OCI-LY7 (cell line): Measurements from ENCODE around the gene COX7B2. TPM values are rescaled to one million over a fixed set of nuclear protein-coding genes. Genes with fewer than 3 reads are reported as not detected.

Source experiments
- BruUV-seq: library from RNA; stranded (reverse); fragments of 400-500 nt; replicated peaks from 2 replicates; lab custom pipeline; 2021; lab: Mats Ljungman, UMichigan
- CTCF ChIA-PET: fragments of 300-600 bp; sonication (Branson Sonifier 250); formaldehyde crosslinking; loops from one replicate; lab custom pipeline; 2022; ENCODE audit warnings: antibody characterized with exemption; ENCODE audit not compliant: unreplicated experiment; lab: Charles Lee
- POLR2A ChIA-PET: fragments of 300-600 bp; sonication (Branson Sonifier 250); formaldehyde crosslinking; loops from one replicate; lab custom pipeline; 2022; ENCODE audit warnings: antibody characterized with exemption; lab: Charles Lee
- DNase-seq: peaks from one replicate; pipeline ENCODE4 v3.0.0-alpha.2; 2015; ENCODE audit warnings: low spot score
- H2AFZ ChIP-seq: fragments of 200-600 bp; sonication (generic), shearing (Covaris generic); 2 replicates; pipeline ENCODE4 v1.6.1; 2014; ENCODE audit warnings: mild to moderate bottlenecking, antibody characterized with exemption, low read length, moderate library complexity
- H3K27ac ChIP-seq: fragments of 200-600 bp; sonication (generic); 2 replicates; pipeline ENCODE4 v1.5.1; 2014; ENCODE audit warnings: mixed run types, low read depth, mild to moderate bottlenecking, moderate library complexity, low read length, inconsistent platforms; ENCODE audit not compliant: poor library complexity, severe bottlenecking
- H3K36me3 ChIP-seq: fragments of 200-600 bp; sonication (generic); 2 replicates; pipeline ENCODE4 v1.6.1; 2014; ENCODE audit warnings: mild to moderate bottlenecking, antibody characterized with exemption, low read length, moderate library complexity, mixed read lengths; ENCODE audit not compliant: insufficient read depth
- H3K4me1 ChIP-seq: fragments of 200-600 bp; sonication (generic); 2 replicates; pipeline ENCODE4 v1.5.1; 2014; ENCODE audit warnings: mild to moderate bottlenecking, low read length; ENCODE audit not compliant: insufficient read depth, poor library complexity, severe bottlenecking
- H3K4me2 ChIP-seq: fragments of 200-600 bp; sonication (generic); 2 replicates; pipeline ENCODE4 v1.6.1; 2014; ENCODE audit warnings: mild to moderate bottlenecking, low read length
- H3K4me3 ChIP-seq: fragments of 200-600 bp; sonication (generic); 2 replicates; pipeline ENCODE4 v1.5.1; 2014; ENCODE audit warnings: mild to moderate bottlenecking, low read depth, low read length; ENCODE audit not compliant: poor library complexity, severe bottlenecking
- H3K79me2 ChIP-seq: fragments of 200-600 bp; sonication (generic); 2 replicates; pipeline ENCODE4 v1.6.1; 2016; ENCODE audit warnings: low read depth, mild to moderate bottlenecking, low read length, moderate library complexity, mixed read lengths; ENCODE audit not compliant: insufficient read depth
- H3K9me2 ChIP-seq: fragments of 200-600 bp; sonication (generic); 2 replicates; pipeline ENCODE4 v1.6.1; 2016; ENCODE audit warnings: mild to moderate bottlenecking, low read length, mixed read lengths; ENCODE audit not compliant: insufficient read depth
- H3K9me3 ChIP-seq: fragments of 200-600 bp; sonication (generic); 2 replicates; pipeline ENCODE4 v1.6.1; 2014; ENCODE audit warnings: mild to moderate bottlenecking, mixed run types, low read length, mixed read lengths
- H4K20me1 ChIP-seq: fragments of 200-600 bp; sonication (generic); 2 replicates; pipeline ENCODE4 v1.6.1; 2014; ENCODE audit warnings: mild to moderate bottlenecking, antibody characterized with exemption, low read length, moderate library complexity, mixed read lengths; ENCODE audit not compliant: insufficient read depth
- EZH2phosphoT487 ChIP-seq: fragments of 200-600 bp; sonication (generic); IDR thresholded peaks from 2 replicates; pipeline ENCODE4 v1.6.1; 2018; ENCODE audit warnings: low read depth, borderline replicate concordance, mild to moderate bottlenecking, mixed run types, antibody characterized with exemption, low read length, moderate library complexity, mixed read lengths
- intact Hi-C: fragments of 100-400 bp; cut with micrococcal nuclease; formaldehyde crosslinking; loops from one replicate; pipeline ENCODE4 v1.10.0; 2022; ENCODE audit not compliant: unreplicated experiment
- total RNA-seq, 2 experiments: library from RNA; depleted of rRNA in 1 of 2; stranded (reverse); fragments of >200 nt in 1 of 2; shearing (Covaris generic) in 1 of 2; gene quantifications; 2 replicates each; pipeline ENCODE4 v1.2.3, GENCODE V29; 2014 to 2022
- TF ChIP-seq, protein P1 (sequence below): fragments of 200-600 bp; sonication (generic); conservative IDR thresholded peaks from 2 replicates; pipeline ENCODE4 v1.5.1; 2014; ENCODE audit warnings: mild to moderate bottlenecking, antibody characterized with exemption, low read length, moderate library complexity, mixed read lengths

The COX7B2 gene
- total RNA-seq, 2 experiments from 2014 or later, result not detected

DNA sequence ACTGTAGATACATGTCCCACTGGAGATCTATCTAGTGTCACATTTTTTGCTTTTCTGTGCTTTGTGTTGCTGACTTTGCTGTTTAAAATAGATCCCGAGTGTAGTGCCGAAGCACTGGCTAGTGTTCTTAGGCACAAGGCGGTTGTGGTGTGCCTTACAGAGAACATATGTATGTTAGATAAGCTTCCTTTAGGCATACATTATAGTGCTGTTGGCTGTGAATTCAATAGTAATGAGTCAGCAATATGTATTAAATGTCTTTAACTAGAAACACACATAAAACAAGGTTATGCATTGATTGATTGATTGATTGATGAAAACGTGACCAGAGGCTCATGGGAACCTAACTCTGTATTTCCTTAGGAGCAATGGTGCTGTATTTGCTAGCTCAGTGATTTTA, 56.2 kb downstream of the COX7B2 start:
- no TSS peak for BruUV-seq
- no peak overlapping the region for H2AFZ ChIP-seq
- intact Hi-C loops, result no loop called here
- H4K20me1 ChIP-seq, result no peaks in the 10 kb centered on the region
- CTCF ChIA-PET, result no interaction called here
- no peaks in the 10 kb centered on the region for H3K9me3 ChIP-seq
- H3K27ac ChIP-seq, result no peak overlapping the region
- TF ChIP-seq, protein P1, sequence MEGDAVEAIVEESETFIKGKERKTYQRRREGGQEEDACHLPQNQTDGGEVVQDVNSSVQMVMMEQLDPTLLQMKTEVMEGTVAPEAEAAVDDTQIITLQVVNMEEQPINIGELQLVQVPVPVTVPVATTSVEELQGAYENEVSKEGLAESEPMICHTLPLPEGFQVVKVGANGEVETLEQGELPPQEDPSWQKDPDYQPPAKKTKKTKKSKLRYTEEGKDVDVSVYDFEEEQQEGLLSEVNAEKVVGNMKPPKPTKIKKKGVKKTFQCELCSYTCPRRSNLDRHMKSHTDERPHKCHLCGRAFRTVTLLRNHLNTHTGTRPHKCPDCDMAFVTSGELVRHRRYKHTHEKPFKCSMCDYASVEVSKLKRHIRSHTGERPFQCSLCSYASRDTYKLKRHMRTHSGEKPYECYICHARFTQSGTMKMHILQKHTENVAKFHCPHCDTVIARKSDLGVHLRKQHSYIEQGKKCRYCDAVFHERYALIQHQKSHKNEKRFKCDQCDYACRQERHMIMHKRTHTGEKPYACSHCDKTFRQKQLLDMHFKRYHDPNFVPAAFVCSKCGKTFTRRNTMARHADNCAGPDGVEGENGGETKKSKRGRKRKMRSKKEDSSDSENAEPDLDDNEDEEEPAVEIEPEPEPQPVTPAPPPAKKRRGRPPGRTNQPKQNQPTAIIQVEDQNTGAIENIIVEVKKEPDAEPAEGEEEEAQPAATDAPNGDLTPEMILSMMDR, result no peak
- TF ChIP-seq EZH2phosphoT487, result no peak
- H3K9me2 ChIP-seq, result no peaks in the 10 kb centered on the region
- POLR2A ChIA-PET, result no interaction called here
- no peaks in the 10 kb centered on the region for H3K4me1 ChIP-seq
- DNase-seq, result no peak
- H3K36me3 ChIP-seq, result no peaks in the 10 kb centered on the region
- no peaks in the 10 kb centered on the region for H3K79me2 ChIP-seq
- H3K4me3 ChIP-seq, result no peak overlapping the region
- H3K4me2 ChIP-seq, result no peak overlapping the region

DNA sequence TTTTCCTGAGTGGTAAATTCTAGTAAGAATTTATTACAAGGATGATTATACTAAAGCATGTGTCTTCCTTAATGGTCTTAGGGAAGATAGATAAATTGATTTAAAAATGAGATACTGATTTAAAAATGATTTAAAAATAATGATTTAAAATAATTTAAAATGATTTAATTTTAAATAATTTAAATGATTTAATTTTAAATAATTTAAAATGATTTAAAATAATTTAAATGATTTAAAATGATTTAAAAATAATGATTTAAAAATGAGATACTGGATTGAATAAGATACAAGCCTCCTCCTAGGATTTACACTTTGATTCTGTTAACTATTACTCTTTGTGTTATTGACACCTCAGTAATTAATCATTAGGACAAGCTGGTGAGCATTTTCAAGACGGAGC, 59.0 kb downstream of the COX7B2 start:
- Histone ChIP-seq H3K27ac (no peak overlapping the region), H3K79me2 (no peaks in the 10 kb centered on the region), H3K9me2 (no peaks in the 10 kb centered on the region), H3K4me1 (no peaks in the 10 kb centered on the region), H4K20me1 (no peaks in the 10 kb centered on the region), H3K36me3 (no peaks in the 10 kb centered on the region), H3K4me2 (no peak overlapping the region), H2AFZ (no peak overlapping the region), H3K9me3 (no peaks in the 10 kb centered on the region), H3K4me3 (no peak overlapping the region)
- no TSS peak for BruUV-seq
- ChIA-PET POLR2A (no interaction called here), CTCF (no interaction called here)
- no peak for TF ChIP-seq EZH2phosphoT487
- TF ChIP-seq, protein P1, result no peak
- DNase-seq, result no peak
- intact Hi-C loops, result no loop called here

DNA sequence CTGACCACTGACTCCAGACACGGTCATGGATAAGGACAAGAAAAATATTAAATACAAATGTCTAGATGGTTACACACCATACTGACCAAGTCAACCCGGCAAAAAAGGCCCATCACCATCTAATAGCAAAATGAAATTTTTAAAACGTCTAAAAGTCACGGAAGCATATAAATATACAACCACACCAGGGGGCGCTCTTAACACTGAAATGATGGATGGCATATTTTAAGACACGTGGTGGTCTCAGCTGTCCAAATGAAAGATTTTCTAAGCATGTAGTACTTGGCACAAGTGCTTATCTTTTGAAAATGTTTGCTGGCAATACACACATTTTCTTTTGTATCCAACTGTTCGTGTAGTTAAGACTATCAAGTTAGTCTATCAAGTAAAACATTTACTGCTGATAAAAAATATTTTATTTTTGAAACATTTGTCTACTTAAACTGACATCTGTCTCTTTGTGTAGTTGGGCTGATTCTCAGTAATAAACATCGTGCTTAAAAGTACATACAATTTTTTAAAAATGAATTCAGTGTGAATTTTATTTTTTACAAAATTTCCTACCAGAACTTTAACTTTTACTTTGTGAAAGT, 64.6 kb downstream of the COX7B2 start:
- Histone ChIP-seq H3K9me2 (no peaks in the 10 kb centered on the region), H3K9me3 (no peaks in the 10 kb centered on the region), H3K79me2 (no peaks in the 10 kb centered on the region), H3K27ac (no peak overlapping the region), H3K36me3 (no peaks in the 10 kb centered on the region), H3K4me2 (no peak overlapping the region), H4K20me1 (no peaks in the 10 kb centered on the region), H3K4me1 (no peaks in the 10 kb centered on the region), H3K4me3 (no peak overlapping the region), H2AFZ (no peak overlapping the region)
- ChIA-PET CTCF (no interaction called here), POLR2A (no interaction called here)
- peak; percentile 62 for DNase-seq
- BruUV-seq, result no TSS peak
- intact Hi-C loops, result loop anchor here (2.0 kb wide), 1 partner anchor 538 kb away; no protein-coding TSS in a partner anchor
- TF ChIP-seq, protein P1, result peak; percentile 93
- TF ChIP-seq EZH2phosphoT487, result no peak
